Upper lobe of left lung (tissue), 4 donors: ENCODE results near the gene MAD1L1.

ENCODE experiments used
- CTCF ChIP-seq, 6 experiments: fragments of 450-650 bp in 4 of 6; fragments of 200-600 bp in 2 of 6; sonication (generic) in 2 of 6; IDR thresholded peaks; one replicate each; pipeline ENCODE4 v1.5.1; 2016 to 2019; ENCODE audit warnings: antibody characterized with exemption in 6 of 6
- POLR2A ChIP-seq, 4 donors: fragments of 450-650 bp; IDR thresholded peaks; one replicate each; pipeline ENCODE4 v1.5.1; 2016 to 2017; ENCODE audit warnings: antibody characterized with exemption in 4 of 4, mild to moderate bottlenecking in 2 of 4

- TF ChIP-seq POLR2A (IDR thresholded peaks at IDR 0.05) (no peak), CTCF (IDR thresholded peaks at IDR 0.05) (no peak)
Observed at GRCh38 chr7:1923409-1924257, 309.1 kb downstream of the MAD1L1 start.
